Stimulated activated CD4-positive, alpha-beta T cell treated with anti-CD3 and anti-CD28 coated beads, Interleukin-2, amount 100 ng/mL, for 24 hours (primary cell): ENCODE results near the gene TTLL8.

ENCODE experiments used
- DNase-seq, 2 donors: peaks; one replicate each; pipeline ENCODE4 v3.0.0-alpha.2; 2020

Gene TTLL8

DNA sequence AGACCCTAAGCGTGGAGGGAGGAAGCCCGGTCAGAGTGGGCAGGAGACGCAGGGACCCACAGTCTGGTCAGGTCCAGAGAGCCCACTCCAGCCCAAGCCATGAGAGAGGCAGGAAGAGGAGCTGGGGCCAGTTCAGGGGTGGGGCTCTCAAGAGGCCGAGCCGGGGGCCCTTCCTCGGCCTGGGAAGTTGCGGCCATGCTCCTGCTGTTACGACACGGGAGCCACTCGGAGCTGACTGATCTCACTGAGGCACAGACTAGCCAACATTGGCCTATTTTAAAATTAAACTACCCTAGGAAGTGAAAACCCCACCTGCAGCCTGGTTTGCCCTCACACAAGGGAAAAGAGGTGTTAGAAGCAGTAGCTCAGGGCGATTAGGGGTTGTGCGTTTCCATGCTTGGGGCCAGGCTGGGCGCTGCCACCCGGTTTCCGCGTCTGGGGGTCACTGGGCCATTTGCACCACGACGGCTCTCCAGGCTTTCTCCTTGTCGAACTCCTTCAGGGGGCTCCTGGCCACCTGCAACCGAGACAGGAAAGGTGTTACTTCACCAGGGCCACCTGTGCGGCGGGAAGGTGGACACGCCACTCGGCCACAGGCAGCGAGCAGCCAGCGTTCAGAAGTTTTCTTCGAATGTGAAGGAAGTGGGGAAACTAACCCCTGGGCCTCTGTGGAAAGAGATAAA, 3.2 kb upstream of the TTLL8 start:
- no peak for DNase-seq

DNA sequence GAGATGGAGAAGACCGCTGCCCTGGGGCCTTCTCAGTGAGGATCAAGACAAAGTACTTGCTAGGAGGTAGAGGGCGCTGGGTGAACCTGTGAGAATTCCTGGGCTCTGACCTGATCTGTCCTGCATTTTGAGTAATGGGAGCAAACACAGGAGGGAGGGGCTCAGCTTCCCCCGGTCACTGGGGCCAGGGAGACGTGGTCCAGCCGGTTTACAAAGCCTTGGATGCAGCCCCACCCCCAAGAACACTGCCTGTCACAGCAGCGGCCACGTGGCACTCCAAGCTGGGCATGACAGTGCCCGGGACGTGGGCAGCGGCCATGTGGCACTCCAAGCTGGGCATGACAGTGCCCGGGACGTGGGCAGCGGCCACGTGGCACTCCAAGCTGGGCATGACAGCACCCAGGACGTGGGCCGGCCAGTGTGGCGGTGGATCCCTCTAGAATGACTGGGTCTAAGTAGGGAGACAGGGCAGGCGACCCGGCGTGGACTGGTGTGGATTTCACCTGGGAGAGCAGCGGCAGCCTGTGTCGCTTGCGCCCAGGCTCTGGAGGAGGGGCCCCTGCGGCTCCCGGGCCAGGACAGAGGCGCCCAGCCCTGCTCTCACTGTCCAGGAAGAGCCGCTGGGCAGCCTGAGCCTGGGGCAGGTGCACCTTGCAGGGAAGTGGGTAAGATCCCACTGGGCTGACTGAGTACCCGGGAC, 2.5 kb upstream of the TTLL8 start:
- no peak for DNase-seq

DNA sequence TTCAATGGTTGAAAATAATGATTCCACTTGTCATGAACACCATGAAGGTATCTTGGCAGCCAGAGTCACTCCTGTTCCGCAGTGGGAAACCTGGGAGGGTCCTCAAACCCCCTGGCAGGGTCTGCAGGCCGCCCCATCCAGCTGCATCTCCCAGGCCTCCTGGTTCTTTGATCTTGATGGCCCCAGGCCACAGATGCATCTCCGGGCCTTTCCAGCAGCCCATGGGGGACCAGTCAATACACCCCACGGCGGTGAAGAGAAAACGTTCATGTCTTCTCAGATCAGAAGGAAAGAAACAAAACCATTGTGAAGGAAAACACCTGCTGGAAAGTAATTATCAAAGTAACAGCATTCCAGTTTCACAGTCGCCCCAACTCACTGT, 1.8 kb upstream of the TTLL8 start:
- DNase-seq, result no peak

DNA sequence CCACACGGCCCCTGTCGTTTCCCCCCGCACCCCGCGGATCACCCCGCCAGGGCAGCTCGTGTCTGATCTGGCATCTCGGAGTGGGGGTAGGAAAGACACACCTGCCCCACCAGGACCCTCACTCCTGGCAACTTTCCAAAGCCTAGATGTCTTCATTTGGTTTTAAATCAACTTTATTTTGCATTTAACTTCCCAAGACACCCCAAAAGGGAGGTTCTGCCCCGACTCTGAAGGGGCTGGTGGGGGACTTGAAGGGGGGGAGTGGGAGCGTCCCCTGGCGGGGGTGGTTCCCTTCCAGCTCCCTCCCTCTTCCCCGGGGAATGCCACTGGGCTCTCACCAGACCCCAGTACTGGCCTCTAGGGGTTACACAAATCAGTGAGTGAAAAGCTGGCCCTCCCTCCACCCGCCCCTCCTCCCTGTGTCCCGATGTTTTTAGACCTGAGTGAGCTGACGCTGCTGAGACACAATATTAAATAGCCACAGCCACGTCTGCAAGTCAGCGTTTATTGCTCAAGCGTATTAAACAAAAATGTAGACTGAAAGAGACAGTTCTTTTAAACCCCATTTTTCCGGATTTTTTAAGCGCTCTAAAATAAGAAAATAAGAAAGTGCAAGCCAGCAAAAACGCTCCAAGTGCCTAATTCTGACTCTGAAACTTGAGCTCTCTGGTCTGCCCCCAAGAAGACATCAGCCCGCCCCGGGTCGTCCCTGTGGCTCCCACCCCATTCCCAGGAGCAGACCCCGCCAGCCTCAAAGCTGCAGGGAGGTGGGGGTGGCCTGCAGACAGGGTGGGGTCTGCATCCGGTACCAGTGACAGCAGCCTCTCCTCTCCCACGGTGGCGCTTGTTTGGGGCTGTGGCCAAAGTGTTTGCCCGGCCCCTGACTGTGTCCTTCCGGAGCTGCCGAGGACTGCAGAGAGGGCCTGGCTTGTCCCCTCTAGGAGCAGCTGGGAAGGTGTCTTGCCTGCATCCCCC, 1.1 kb upstream of the TTLL8 start:
- no peak for DNase-seq

DNA sequence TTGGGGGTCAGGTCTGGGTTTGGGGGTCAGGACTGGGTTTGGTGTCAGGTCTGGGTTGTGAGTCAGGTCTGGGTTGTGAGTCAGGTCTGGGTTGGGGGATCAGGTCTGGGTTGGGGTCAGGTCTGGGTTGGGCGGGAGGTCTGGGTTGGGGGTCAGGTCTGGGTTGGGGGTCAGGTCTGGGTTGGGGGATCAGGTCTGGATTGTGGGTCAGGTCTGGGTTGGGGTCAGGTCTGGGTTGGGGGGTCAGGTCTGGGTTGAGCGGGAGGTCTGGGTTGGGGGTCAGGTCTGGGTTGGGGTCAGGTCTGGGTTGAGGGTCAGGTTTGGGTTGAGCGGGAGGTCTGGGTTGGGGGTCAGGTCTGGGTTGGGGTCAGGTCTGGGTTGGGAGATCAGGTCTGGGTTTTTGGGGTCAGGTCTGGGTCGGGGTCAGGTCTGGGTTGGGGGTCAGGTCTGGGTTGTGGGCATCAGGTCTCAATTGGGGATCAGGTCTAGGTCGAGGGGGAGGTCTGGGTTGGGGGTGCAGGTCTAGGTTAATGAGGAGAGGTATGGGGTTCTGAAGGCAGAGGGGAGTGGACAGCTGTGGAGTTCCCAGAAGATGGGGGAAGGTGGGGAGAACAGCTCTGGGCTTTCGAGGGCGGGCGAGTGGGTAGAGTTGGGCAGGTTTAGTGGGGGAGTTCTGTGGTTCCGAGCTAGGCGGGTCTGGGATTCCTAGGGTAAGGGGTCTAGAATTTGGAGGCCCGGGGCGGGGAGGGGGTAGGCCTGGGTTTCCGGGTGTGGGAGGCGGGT, 629 bp downstream of the TTLL8 start:
- no peak for DNase-seq

DNA sequence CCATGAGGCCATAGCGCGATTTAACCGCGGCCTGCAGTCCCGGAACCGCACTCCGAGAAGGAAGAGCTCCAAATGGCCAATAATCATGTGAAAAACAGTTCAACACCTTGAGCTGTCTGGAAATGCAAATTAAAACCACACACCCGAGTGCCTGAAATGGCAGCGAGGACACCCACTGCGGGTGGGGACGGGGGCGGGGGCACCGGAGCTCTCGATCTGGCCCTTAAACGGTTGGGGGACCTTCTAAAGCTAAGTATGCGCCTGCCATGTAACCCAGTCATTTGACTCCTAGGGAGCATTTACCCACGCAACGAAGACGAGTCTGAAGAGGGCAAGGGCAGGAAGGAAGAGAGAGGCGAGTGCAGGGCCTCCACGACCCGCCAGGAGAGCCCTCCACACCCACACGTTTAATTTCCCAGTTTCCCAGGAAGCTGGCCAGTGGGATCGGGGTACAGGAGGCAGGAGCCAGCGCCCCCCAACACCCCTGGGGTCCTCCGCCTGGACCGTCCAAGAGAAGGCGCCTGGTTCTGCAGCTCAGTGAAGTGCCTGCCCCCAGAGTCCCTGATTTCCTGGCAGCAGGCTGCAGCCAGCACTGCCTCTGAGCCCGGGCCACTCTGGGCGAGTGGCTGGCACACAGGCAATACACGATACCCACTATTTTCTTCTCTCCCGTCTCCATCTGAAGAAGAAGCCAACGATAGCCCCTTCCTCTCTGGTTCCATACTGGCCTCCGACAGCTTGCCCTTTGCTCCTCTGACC, 1.7 kb downstream of the TTLL8 start:
- no peak for DNase-seq

DNA sequence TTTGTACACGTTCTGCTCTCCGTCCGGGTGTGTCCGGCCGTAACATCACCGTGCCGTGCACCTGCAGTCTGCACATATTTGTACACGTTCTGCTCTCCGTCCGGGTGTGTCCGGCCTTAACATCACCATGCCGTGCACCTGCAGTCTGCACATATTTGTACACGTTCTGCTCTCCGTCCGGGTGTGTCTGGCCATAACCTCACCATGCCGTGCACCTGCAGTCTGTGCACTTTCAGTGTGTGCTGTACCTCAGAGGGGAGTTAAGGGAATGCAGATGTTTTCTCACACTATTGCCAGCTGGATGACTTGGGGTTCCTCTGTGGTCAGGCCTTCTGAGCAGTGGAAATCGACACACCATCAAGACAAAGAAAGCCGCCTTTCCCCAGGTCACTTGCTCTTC, 4.2 kb downstream of the TTLL8 start:
- DNase-seq, result no peak

DNA sequence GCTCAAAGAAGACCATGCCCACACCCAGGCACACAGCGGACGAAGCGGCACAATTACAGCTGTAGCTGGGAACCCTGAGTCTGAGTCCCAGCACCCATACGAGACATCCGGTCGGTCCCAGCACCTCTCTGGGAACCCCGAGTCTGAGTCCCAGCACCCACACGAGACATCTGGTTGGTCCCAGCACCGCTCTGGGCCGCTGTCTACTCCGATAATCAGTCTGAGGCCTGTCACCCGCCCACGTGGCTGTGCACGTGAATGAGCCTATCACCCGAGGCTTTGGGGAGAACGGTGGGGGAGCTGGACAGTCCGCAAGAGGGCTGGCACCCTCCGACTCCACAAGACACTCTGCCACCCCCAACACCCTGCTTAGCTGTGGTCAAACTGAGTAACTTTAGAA, 6.2 kb downstream of the TTLL8 start:
- DNase-seq, result no peak

DNA sequence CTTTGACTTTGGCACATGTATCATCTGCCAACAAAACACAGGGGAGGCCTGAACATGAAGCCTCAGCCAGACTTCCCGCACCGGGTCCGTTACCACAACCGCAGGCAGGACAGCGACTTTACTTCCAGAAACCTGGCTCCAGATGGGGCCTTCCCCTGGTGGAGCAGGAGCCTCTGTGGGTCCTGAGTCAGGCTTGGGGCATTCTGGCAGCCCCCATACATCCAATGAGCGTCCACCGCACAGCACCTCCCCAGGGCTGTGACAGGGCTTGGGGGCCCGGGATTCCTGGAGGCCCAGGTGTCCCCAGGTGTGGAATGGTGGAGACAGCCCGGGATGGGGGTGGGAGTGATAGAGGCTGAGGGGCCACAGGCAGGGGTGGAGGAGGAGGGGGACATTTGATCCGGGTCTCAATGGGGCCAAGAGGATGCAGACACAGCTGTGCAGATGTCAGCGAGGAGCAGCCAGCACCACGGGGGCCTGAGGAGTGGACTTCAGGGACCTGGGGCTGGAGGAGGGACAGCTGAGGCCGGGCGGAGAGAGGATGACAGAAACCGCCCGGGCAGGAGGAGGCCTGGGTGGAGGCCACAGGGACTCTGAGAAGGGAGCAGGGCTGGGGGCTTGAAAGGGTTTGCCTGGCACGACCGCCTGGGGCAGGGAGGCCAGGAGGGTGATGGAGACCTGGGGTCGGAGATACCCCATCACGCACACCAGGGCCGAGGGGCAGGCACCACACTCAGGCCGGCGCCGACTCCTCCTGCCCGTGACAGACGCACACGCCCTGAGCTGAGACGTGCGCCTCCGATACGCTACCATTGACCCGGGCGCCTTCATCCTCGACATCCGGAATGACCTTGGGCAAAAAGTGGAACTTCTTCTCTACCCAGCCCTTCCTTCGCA, 8.6 kb downstream of the TTLL8 start:
- no peak for DNase-seq

DNA sequence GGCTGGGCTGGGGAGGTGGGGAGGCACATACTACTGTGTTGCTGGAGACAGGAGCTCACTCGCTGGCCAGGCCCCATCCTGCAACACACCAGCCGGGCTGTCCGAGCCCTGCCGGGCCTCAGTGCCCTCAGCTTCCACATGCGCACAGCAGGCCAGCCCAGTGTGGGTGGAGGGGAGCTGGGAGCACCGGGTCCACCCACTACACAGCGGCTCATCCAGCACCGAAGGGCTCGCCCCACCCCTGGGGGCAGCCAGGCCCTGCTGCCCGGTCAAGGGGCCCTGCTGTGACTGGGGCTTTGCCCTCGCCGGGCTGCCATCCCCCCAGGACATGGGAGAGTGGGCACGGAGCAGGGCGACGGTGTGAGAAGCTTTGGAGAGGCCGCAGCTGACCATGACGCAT, 9.3 kb downstream of the TTLL8 start:
- no peak for DNase-seq

DNA sequence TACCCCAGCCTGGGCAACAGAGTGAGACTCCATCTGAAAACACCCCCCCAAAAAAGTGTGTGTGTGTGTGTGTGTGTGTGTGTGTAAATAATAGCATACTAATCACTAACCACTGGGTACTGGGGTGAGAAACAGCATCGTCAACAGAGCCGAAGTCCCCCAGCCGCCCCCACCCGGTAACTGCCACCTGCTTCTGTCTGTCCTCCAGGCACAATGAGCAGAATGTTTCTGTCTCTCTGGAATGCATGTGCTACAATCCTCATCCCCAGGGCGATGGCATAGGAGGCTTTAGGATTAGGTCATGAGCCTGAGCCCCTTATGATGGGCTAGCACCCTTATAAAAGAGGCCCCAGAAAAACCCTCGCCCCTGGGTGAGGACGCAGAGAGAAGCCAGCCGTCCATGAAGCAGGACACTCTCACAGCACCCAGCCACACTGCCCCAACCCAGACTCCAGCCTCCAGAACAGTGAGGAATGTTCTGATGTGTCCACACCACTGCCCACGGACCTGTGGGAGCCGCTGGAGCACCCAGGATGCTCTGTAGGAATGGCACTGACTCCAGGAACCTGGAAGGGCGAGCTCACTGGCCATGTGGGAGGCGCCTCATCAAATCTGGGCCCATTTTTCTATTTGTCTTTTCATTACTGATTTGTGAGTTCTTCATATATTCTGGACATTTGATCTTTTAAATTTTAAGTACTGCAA, 9.9 kb downstream of the TTLL8 start:
- DNase-seq, result no peak

DNA sequence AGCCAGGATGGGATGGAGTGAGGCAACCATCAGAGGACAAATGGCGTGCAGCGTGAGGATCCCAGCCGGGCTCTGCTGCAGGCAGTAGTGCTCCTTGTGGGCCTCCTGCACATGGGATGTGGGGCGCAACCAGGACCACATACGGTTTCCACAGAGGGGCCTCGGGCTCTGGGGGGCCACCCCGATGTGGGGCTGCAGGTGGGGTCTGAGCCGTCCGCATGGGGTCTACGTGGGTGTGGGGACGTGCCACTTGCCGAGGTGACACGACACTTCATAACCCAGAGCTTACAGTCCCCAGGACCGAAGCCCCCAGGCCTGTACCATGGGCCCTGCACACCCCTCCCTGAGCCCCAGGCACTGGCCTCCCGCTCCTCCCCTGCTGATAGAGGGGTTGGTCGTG, 10.8 kb downstream of the TTLL8 start:
- DNase-seq, result no peak

DNA sequence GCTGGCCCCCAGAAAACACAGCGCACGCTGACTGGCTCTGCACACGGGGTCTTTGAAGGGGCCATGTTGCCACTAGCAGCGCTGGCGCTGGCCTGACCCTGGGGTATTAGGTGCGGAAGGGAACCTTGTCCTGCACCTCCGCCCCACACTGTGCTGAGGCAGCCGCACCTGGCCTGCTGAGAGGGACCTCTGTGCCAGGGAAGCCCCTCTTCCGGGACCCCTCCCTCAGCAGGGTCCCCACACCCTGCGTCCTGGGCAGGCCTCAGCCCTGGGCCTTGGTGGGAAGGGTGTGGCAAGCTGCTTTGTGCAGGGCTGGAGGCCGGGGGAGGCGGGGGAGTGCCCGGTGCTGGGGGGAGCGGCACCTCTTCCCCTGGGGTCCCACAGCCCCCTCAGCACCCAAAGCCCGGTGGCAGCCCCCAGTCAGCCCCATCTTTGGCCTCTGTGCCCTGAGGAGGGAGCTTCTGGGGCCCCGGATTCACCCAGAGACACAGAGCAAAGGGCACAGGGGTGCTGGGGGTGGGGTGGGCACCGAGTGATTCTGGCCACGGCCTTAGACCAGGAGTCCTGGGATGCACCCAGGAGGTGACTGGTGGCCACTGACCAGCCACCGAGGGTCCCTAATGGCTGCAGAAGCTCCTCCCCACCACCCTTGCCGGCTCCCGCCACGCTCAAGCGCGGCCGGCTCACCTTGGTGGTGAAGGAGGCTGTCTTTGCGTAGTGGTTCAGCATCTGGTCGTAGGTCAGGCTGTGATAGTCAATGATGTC, 11.4 kb downstream of the TTLL8 start:
- DNase-seq, result no peak

DNA sequence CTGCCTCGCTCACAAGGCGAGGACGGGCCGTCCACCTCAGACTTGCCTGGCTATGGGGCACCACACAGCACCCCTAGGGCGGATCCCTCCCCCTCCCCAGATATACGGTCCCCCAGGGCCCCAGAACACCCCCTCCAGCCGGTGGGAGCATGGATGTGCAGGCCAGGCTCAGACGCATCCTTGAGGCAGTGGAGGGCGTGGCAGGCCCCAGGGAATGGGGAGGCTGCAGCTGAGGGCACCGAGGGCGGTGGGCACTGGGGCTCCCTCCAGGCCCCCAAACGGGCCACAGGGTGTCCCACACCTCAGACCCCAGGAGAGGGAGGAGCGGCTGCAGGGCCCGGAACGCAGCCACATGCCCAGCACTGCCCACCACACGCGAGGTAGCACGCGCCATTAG, 12.1 kb downstream of the TTLL8 start:
- DNase-seq, result no peak

DNA sequence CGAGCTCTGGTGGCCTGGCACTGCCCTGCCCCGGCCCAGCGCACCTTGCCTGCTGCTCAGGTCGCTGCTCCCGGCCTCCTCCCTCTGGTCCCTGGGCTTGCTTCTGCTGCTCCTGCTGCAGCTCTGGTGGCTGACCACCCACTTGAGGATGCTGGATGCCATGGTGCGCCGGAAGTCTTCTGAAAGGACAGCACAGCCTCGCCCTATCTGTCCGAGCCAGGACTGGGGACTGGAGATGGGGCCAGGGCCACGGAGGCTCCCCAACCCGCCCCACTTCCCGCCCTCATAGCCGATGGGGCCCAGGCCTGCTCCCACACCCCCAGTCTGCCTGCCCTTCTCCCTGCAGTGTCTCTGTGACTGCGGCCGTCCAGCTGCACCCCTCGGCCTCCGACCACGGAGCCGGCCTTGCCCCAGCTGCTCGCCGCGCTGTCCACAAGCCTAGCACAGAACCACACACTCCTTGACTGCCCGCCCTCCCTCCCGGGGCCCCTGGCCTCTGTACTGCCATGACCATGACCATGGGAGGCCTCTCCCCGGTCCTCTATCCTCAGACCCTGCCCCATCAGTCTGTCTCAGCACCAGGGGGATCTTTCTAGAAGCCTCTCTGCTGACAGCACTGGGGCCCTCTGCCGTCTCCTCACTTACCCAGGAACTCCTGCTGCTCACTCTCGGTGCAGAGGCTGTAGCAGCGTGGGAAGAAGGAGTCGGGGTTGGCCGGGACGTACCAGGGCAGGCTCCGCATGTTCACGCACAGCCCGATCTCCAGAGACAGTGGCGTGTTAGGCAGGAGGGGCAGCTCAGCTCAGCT, 12.7 kb downstream of the TTLL8 start:
- DNase-seq, result no peak

DNA sequence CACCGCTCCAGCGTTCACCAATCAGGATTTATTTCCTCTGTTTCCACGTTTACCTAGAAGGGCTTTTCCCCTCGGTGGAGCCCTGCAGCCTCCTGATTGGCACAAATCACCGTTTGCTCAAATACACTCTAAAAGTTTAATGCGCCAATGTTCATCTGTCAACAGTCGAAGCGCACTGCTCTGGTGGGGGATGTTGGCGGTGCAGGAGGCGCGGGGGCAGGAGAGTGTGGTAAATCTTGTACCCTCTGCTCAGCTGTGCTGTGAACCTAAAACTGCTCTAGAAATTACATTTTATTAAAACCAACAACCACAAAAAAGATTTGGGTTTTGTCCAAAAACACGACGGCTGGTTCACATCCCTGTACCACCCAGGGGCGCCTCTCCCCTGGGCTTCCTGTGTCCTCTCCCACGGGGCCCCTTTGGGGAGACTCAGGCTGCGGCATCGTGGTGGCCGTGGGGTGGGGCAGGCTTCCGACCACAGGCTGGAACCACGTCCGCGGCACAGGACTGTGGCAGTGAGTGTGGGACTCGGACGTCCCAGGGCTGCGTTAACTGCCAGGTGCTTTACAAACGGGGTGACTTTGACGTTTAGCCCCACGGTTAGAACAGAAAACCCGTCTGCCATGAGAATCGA, 13.5 kb downstream of the TTLL8 start:
- DNase-seq, result no peak

DNA sequence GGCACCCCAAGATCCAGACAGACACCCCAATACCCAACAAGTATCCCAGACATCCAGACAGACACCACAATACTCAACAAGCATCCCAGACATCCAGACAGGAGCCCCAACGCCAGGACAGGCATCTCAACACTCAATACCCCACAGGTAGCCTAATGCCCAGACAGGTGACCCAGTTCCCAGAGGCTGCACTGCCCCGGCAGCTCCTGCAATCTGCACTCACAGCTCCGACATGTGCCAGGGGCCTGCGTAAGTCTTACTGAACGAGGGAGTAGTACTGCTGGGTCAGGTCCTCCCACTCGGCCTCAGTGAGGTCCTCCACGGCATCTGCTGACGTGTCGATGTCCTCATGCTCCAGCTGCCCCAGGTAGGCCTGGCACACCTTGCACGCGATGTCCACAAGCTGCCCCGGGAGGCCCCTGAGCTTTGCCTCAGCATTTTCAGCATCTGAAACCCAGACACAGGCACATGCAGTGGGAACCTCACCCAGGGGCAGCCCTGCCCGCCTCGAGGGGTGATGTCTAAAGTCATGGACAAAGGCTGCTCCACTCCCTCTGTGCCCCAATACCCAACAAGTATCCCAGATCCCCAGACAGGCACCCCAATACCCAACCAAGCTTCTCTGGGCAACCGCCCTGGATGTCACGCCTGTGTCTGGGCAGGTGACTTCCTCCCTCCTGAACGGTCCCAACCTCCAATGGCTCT, 16.6 kb downstream of the TTLL8 start:
- no peak for DNase-seq

DNA sequence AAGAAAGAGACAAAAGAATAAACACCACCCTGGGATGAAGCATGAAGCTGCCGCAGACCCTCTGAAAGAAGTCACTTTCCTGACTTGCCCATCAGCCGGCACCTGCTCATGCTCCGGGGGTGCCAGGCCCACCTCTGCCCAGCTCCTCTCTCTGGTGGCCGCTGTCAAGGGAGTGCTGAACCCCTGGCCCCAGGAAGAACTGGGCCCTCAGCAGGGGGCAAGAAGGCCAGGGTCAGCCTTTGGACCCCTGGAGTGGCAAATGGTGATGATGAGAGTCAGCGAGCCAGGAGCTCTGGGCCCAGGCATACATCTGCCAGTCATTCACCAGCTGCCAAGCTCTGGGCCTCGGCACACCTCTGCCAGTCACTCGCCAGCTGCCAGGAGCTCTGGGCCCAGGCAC, 17.4 kb downstream of the TTLL8 start:
- DNase-seq, result no peak
